Parathyroid adenoma (tissue), 2 donors: Measurements from ENCODE around the gene VPS33B.

ENCODE experiments used
- H2AFZ ChIP-seq: fragments of 300-600 bp; sonication (generic); one replicate; pipeline ENCODE4 v1.7.0; 2017; ENCODE audit warnings: antibody characterized with exemption, mild to moderate bottlenecking
- H3K27ac ChIP-seq: fragments of 300-600 bp; sonication (generic); one replicate; pipeline ENCODE4 v1.7.0; 2017
- H3K27me3 ChIP-seq: fragments of 300-600 bp; sonication (generic); one replicate; pipeline ENCODE4 v1.7.0; 2017; ENCODE audit warnings: low read length; ENCODE audit not compliant: control insufficient read depth, insufficient read depth
- H3K36me3 ChIP-seq: fragments of 300-600 bp; sonication (generic); one replicate; pipeline ENCODE4 v1.7.0; 2017; ENCODE audit warnings: low read length; ENCODE audit not compliant: control insufficient read depth, insufficient read depth
- H3K4me1 ChIP-seq: fragments of 300-600 bp; sonication (generic); one replicate; pipeline ENCODE4 v1.7.0; 2017; ENCODE audit warnings: control low read depth
- H3K4me2 ChIP-seq: fragments of 300-600 bp; sonication (generic); one replicate; pipeline ENCODE4 v1.7.0; 2017; ENCODE audit warnings: low read length
- H3K4me3 ChIP-seq: fragments of 300-600 bp; sonication (generic); one replicate; pipeline ENCODE4 v1.7.0; 2017; ENCODE audit warnings: low read depth, low read length
- H3K79me2 ChIP-seq: fragments of 300-600 bp; sonication (generic); one replicate; pipeline ENCODE4 v1.7.0; 2017; ENCODE audit warnings: control low read depth
- H3K9ac ChIP-seq: fragments of 300-600 bp; sonication (generic); one replicate; pipeline ENCODE4 v1.7.0; 2017; ENCODE audit warnings: mild to moderate bottlenecking
- H3K9me3 ChIP-seq: fragments of 300-600 bp; sonication (generic); one replicate; pipeline ENCODE4 v1.7.0; 2017; ENCODE audit warnings: low read length; ENCODE audit not compliant: control insufficient read depth
- TF ChIP-seq, protein P1 (sequence below): fragments of 300-600 bp; sonication (generic); IDR thresholded peaks from one replicate; pipeline ENCODE4 v1.7.0; 2017; ENCODE audit warnings: antibody characterized with exemption, mild to moderate bottlenecking
- donor health status: primary hyperparathyroidism.

Gene VPS33B

DNA sequence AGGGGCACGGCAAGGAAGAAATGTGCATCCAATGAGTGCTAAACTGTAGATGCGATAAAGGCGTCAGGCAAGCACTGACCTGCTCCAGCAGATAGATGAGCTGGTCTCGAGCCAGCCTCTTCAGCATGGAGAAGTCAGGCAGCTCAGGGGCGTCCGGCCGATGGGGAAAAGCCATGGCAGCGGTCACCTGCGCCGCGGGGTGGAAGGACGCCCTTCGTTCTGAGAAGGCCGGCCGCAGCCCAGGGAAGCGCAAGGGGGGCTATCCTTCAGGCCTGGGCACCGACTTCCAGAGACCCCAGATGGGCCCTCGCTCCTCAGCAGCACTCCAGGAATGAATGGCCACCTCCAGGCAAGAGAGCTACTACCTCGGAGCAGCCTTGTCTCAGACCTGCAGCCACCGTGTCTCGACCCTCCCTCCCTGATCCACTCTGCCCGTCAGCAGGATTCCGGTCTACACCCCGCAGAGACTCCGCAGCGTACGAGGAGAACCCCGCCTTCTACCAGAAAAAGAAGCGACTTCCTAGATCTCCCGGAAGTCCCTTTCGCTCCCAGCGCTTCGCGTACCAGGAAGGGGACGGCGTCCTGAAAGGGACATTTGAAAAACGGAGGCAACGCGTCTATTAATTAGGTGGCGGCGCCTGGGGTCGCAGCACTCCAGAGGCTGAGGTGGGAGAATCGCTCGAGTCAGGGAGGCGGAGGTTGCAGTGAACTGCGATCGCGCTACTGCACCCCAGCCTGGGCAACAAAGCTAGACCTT lies at the start of gene VPS33B:
TSS of gene VPS33B (minus strand) at position 520 of the 757 bp plus-strand sequence. CDS start at position 175, 345 bp downstream.
- no peaks in the 10 kb centered on the region for H3K9me3 ChIP-seq
- no peaks in the 10 kb centered on the region for H3K36me3 ChIP-seq
- H3K4me3 ChIP-seq, result peak within 1 kb of the TSS; percentile 72
- peak within 1 kb of the TSS; percentile 68 for H3K4me2 ChIP-seq
- H3K79me2 ChIP-seq, result no peaks in the 10 kb centered on the region
- H2AFZ ChIP-seq, result peak within 1 kb of the TSS; percentile 51
- H3K27ac ChIP-seq, result peak within 1 kb of the TSS; percentile 43
- H3K9ac ChIP-seq, result no peak within 1 kb of the TSS
- H3K27me3 ChIP-seq, result no peaks in the 10 kb centered on the region
- TF ChIP-seq, protein P1, sequence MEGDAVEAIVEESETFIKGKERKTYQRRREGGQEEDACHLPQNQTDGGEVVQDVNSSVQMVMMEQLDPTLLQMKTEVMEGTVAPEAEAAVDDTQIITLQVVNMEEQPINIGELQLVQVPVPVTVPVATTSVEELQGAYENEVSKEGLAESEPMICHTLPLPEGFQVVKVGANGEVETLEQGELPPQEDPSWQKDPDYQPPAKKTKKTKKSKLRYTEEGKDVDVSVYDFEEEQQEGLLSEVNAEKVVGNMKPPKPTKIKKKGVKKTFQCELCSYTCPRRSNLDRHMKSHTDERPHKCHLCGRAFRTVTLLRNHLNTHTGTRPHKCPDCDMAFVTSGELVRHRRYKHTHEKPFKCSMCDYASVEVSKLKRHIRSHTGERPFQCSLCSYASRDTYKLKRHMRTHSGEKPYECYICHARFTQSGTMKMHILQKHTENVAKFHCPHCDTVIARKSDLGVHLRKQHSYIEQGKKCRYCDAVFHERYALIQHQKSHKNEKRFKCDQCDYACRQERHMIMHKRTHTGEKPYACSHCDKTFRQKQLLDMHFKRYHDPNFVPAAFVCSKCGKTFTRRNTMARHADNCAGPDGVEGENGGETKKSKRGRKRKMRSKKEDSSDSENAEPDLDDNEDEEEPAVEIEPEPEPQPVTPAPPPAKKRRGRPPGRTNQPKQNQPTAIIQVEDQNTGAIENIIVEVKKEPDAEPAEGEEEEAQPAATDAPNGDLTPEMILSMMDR, result no peak
- H3K4me1 ChIP-seq, result no peaks in the 10 kb centered on the region

DNA sequence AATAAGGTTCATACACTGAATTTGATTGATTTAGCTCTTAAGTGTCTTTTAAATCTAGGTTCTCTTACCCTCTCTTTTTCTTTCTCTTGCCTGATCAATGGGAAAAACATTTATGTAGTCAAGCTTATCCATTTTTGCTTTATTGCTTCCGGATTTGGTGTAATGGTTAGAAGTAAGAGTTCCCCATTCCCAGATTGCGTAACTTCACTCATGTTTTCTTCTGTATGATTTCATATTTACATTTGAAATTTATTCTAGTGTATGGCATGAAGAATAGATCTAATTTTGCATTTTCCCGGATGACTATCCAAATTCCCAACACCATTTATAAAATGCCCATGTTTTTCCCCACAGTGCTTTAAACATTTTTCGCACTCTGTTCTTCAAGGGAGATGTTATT lies 49.8 kb upstream of the VPS33B start:
- TF ChIP-seq, protein P1, result no peak
- Histone ChIP-seq H3K4me1 (no peaks in the 10 kb centered on the region), H3K9ac (no peak overlapping the region), H3K27me3 (no peaks in the 10 kb centered on the region), H3K4me2 (no peak overlapping the region), H3K36me3 (no peaks in the 10 kb centered on the region), H2AFZ (no peak overlapping the region), H3K79me2 (no peaks in the 10 kb centered on the region), H3K9me3 (no peaks in the 10 kb centered on the region), H3K27ac (no peak overlapping the region), H3K4me3 (no peak overlapping the region)

- Histone ChIP-seq H3K9me3 (no peaks in the 10 kb centered on the region), H3K9ac (no peak overlapping the region), H3K36me3 (no peaks in the 10 kb centered on the region), H3K4me3 (no peak overlapping the region), H3K27ac (no peak overlapping the region), H3K79me2 (no peaks in the 10 kb centered on the region), H2AFZ (no peak overlapping the region), H3K4me1 (no peaks in the 10 kb centered on the region), H3K27me3 (no peaks in the 10 kb centered on the region), H3K4me2 (no peak overlapping the region)
- TF ChIP-seq, protein P1, result no peak
These were observed 48.5 kb upstream of the VPS33B start for GRCh38 chr15:91070872-91071271.

GRCh38 chr15:91068966-91069365 lies 46.6 kb upstream of the VPS33B start:
- Histone ChIP-seq H3K9ac (no peak overlapping the region), H2AFZ (no peak overlapping the region)
- TF ChIP-seq, protein P1, result no peak

GRCh38 chr15:91068436-91068835 lies 46.0 kb upstream of the VPS33B start:
- H3K36me3 ChIP-seq, result no peaks in the 10 kb centered on the region
- no peak overlapping the region for H3K4me2 ChIP-seq
- no peak overlapping the region for H3K27ac ChIP-seq
- no peaks in the 10 kb centered on the region for H3K27me3 ChIP-seq
- H3K9ac ChIP-seq, result no peak overlapping the region
- H3K79me2 ChIP-seq, result no peaks in the 10 kb centered on the region
- H2AFZ ChIP-seq, result no peak overlapping the region
- no peaks in the 10 kb centered on the region for H3K4me1 ChIP-seq
- TF ChIP-seq, protein P1, result no peak
- H3K9me3 ChIP-seq, result no peaks in the 10 kb centered on the region
- H3K4me3 ChIP-seq, result no peak overlapping the region

More at GRCh38 chr15:91068966-91069365, 46.6 kb upstream of the VPS33B start:
- H3K27me3 ChIP-seq, result no peaks in the 10 kb centered on the region
- H3K4me3 ChIP-seq, result no peak overlapping the region
- no peaks in the 10 kb centered on the region for H3K4me1 ChIP-seq
- no peak overlapping the region for H3K4me2 ChIP-seq
- no peaks in the 10 kb centered on the region for H3K36me3 ChIP-seq
- no peak overlapping the region for H3K27ac ChIP-seq
- H3K9me3 ChIP-seq, result no peaks in the 10 kb centered on the region
- H3K79me2 ChIP-seq, result no peaks in the 10 kb centered on the region
